ENCODE data around the gene EGLN1. TPM values are rescaled to one million over a fixed set of nuclear protein-coding genes. Genes with fewer than 3 reads are reported as not detected.

The EGLN1 gene
- total and polyA plus RNA-seq, 10 of the 15 experiments (the other 5 are each of a cell fraction or from before 2014, with no cell fraction given): 2.4 to 46.6 (median 8.7) TPM

GRCh38 chr1:231397886-231398671 is 24.0 kb downstream of the EGLN1 start:
- CTCF ChIA-PET: interaction anchor here (0.6 to 2.1 kb wide), 4 partner anchors 16 to 165 kb away, joined by 3 to 5 read pairs (median 4); partner anchors contain the start of gene SPRTN
- H4K20me1 ChIP-seq (ENCODE audit: control insufficient read depth, insufficient read depth): no peaks in the 10 kb centered on the region

More at GRCh38 chr1:231397886-231398671, 24.0 kb downstream of the EGLN1 start:
- H3K4me2 ChIP-seq (ENCODE audit: control insufficient read depth, insufficient read depth): no peak overlapping the region
- SMC1A ChIA-PET (ENCODE audit: uncharacterized antibody, unreplicated experiment): interaction anchor here (0.5 kb wide), 1 partner anchor 1921 kb away, joined by 3 read pairs; no protein-coding TSS in a partner anchor
- H3K4me3 ChIP-seq: no peak overlapping the region
- intact Hi-C loops (cut with micrococcal nuclease; ENCODE audit: unreplicated experiment): no loop called here
- peaks cover 25% of the 10 kb centered on the region for H3K79me2 ChIP-seq (ENCODE audit: control insufficient read depth, insufficient read depth, low read length)
- no peaks in the 10 kb centered on the region for H3K4me1 ChIP-seq (ENCODE audit: control insufficient read depth, insufficient read depth, low read length)
- RAD21 ChIA-PET (ENCODE audit: unreplicated experiment): no interaction called here
- WGBS (ENCODE audit: insufficient coverage, insufficient replicate concordance, low lambda C conversion rate, missing lambda C conversion rate): 87% methylated on average over 4 of the region's 4 CpGs
- no peaks in the 10 kb centered on the region for H3K9me3 ChIP-seq (replicated peaks; ENCODE audit: control insufficient read depth, insufficient read depth, low read length)
- ATAC-seq: no peak
- H3K36me3 ChIP-seq (ENCODE audit: control insufficient read depth in 2 of 2, insufficient read depth in 2 of 2, low read length in 1 of 2): peaks cover 0 to 5% of the 10 kb centered on the region in 2 experiments; a peak in 1 of 4 replicates
- FAIRE-seq: no peak
- no peak overlapping the region for H2AFZ ChIP-seq (ENCODE audit: control insufficient read depth, low read depth, low read length)
- in situ Hi-C loops (cut with MboI): no loop called here
- TF ChIP-seq TBL1XR1 (IDR thresholded peaks at IDR 0.05; ENCODE audit: low read depth, low read length): no peak
- TF ChIP-seq, protein P1, sequence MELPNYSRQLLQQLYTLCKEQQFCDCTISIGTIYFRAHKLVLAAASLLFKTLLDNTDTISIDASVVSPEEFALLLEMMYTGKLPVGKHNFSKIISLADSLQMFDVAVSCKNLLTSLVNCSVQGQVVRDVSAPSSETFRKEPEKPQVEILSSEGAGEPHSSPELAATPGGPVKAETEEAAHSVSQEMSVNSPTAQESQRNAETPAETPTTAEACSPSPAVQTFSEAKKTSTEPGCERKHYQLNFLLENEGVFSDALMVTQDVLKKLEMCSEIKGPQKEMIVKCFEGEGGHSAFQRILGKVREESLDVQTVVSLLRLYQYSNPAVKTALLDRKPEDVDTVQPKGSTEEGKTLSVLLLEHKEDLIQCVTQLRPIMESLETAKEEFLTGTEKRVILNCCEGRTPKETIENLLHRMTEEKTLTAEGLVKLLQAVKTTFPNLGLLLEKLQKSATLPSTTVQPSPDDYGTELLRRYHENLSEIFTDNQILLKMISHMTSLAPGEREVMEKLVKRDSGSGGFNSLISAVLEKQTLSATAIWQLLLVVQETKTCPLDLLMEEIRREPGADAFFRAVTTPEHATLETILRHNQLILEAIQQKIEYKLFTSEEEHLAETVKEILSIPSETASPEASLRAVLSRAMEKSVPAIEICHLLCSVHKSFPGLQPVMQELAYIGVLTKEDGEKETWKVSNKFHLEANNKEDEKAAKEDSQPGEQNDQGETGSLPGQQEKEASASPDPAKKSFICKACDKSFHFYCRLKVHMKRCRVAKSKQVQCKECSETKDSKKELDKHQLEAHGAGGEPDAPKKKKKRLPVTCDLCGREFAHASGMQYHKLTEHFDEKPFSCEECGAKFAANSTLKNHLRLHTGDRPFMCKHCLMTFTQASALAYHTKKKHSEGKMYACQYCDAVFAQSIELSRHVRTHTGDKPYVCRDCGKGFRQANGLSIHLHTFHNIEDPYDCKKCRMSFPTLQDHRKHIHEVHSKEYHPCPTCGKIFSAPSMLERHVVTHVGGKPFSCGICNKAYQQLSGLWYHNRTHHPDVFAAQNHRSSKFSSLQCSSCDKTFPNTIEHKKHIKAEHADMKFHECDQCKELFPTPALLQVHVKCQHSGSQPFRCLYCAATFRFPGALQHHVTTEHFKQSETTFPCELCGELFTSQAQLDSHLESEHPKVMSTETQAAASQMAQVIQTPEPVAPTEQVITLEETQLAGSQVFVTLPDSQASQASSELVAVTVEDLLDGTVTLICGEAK (IDR thresholded peaks at IDR 0.05; ENCODE audit: borderline replicate concordance): peak; percentile 75
- BruUV-seq (replicated peaks): no TSS peak
- H3K9ac ChIP-seq (ENCODE audit: control insufficient read depth, insufficient read depth, low read length): no peak overlapping the region
- H3K27me3 ChIP-seq (replicated peaks in 1 of 2; ENCODE audit: control insufficient read depth in 2 of 2, insufficient read depth in 2 of 2, low read length in 1 of 2): no peaks in the 10 kb centered on the region
- no peak for DNase-seq (ENCODE audit: low read depth, low spot score)
- no peak overlapping the region for H3K27ac ChIP-seq (ENCODE audit: control insufficient read depth, insufficient read depth)
- POLR2A ChIA-PET: no interaction called here

Measured in GM12878 (cell line).